GM08714 (cell line): ENCODE results near the gene INSIG1.

Source experiments
- H3K4me3 ChIP-seq: fragments of 200-500 bp; sonication (Bioruptor generic); 2 replicates; pipeline ENCODE4 v1.5.1; 2014; ENCODE audit warnings: mild to moderate bottlenecking, low read length, inconsistent platforms
- ZNF274 ChIP-seq: IDR thresholded peaks from 2 replicates; pipeline ENCODE4 v1.6.1; 2012; ENCODE audit warnings: mild to moderate bottlenecking, low read depth, low read length

The INSIG1 gene

GRCh38 chr7:155312633-155313032 is 15.0 kb downstream of the INSIG1 start:
- no peak overlapping the region for H3K4me3 ChIP-seq
- no peak for TF ChIP-seq ZNF274

GRCh38 chr7:155313096-155313495 is 15.4 kb downstream of the INSIG1 start:
- no peak for TF ChIP-seq ZNF274
- H3K4me3 ChIP-seq = no peak overlapping the region

GRCh38 chr7:155315977-155316376 is 18.3 kb downstream of the INSIG1 start:
- no peak overlapping the region for H3K4me3 ChIP-seq
- TF ChIP-seq ZNF274 = no peak

- no peak for TF ChIP-seq ZNF274
- H3K4me3 ChIP-seq = no peak overlapping the region
Measured at GRCh38 chr7:155316427-155317113, 18.9 kb downstream of the INSIG1 start.

- TF ChIP-seq ZNF274 = no peak
- H3K4me3 ChIP-seq = no peak overlapping the region
Measured at GRCh38 chr7:155317114-155317434, 19.4 kb downstream of the INSIG1 start.

- TF ChIP-seq ZNF274 = no peak
- H3K4me3 ChIP-seq = no peak overlapping the region
Measured at GRCh38 chr7:155318245-155318644, 20.6 kb downstream of the INSIG1 start.

- no peak overlapping the region for H3K4me3 ChIP-seq
- TF ChIP-seq ZNF274 = no peak
Measured at GRCh38 chr7:155322530-155322929, 24.9 kb downstream of the INSIG1 start.

- no peak overlapping the region for H3K4me3 ChIP-seq
- no peak for TF ChIP-seq ZNF274
Measured at GRCh38 chr7:155323001-155323638, 25.4 kb downstream of the INSIG1 start.

- TF ChIP-seq ZNF274 = no peak
Measured at GRCh38 chr7:155324012-155324917, 26.6 kb downstream of the INSIG1 start.

GRCh38 chr7:155324918-155325235 is 27.2 kb downstream of the INSIG1 start:
- no peak overlapping the region for H3K4me3 ChIP-seq
- no peak for TF ChIP-seq ZNF274

More at GRCh38 chr7:155324012-155324917, 26.6 kb downstream of the INSIG1 start:
- H3K4me3 ChIP-seq = no peak overlapping the region

GRCh38 chr7:155326385-155326784 is 28.7 kb downstream of the INSIG1 start:
- TF ChIP-seq ZNF274 = no peak

GRCh38 chr7:155327590-155328320 is 30.1 kb downstream of the INSIG1 start:
- TF ChIP-seq ZNF274 = no peak
- no peak overlapping the region for H3K4me3 ChIP-seq

More at GRCh38 chr7:155326385-155326784, 28.7 kb downstream of the INSIG1 start:
- H3K4me3 ChIP-seq = no peak overlapping the region

- TF ChIP-seq ZNF274 = no peak
Measured at GRCh38 chr7:155329225-155329624, 31.5 kb downstream of the INSIG1 start.

GRCh38 chr7:155331396-155331795 is 33.7 kb downstream of the INSIG1 start:
- no peak overlapping the region for H3K4me3 ChIP-seq

More at GRCh38 chr7:155329225-155329624, 31.5 kb downstream of the INSIG1 start:
- H3K4me3 ChIP-seq = no peak overlapping the region

More at GRCh38 chr7:155331396-155331795, 33.7 kb downstream of the INSIG1 start:
- TF ChIP-seq ZNF274 = no peak
